Activated T-cell treated with anti-CD3 and anti-CD28 coated beads for 48 hours (primary cell): ENCODE measurements around the gene NOLC1.

Source experiments
- DNase-seq: peaks from one replicate; pipeline ENCODE4 v3.0.0-alpha.2; 2020; ENCODE audit warnings: low read depth

Gene NOLC1

GRCh38 chr10:102200751-102201640 lies 48.8 kb downstream of the NOLC1 start:
- DNase-seq, result no peak

- no peak for DNase-seq
These were observed 50.2 kb downstream of the NOLC1 start for GRCh38 chr10:102202386-102202785.

- DNase-seq, result no peak
These were observed 56.3 kb downstream of the NOLC1 start for GRCh38 chr10:102208311-102209035.

- no peak for DNase-seq
These were observed 59.6 kb downstream of the NOLC1 start for GRCh38 chr10:102211615-102212299.
